GM18505 (cell line): Measurements from ENCODE around the gene CCNF.

Experiments
- ATAC-seq: cut with Tn5 transposase; IDR thresholded peaks from one replicate; pipeline ENCODE4 v1.9.1; 2021; ENCODE audit not compliant: unreplicated experiment
- POLR2A ChIP-seq: IDR thresholded peaks from 4 replicates; pipeline ENCODE4 v1.6.1; 2011; ENCODE audit warnings: borderline replicate concordance; ENCODE audit not compliant: insufficient read depth, insufficient read length; ENCODE audit errors: extremely low read depth

The CCNF gene

DNA sequence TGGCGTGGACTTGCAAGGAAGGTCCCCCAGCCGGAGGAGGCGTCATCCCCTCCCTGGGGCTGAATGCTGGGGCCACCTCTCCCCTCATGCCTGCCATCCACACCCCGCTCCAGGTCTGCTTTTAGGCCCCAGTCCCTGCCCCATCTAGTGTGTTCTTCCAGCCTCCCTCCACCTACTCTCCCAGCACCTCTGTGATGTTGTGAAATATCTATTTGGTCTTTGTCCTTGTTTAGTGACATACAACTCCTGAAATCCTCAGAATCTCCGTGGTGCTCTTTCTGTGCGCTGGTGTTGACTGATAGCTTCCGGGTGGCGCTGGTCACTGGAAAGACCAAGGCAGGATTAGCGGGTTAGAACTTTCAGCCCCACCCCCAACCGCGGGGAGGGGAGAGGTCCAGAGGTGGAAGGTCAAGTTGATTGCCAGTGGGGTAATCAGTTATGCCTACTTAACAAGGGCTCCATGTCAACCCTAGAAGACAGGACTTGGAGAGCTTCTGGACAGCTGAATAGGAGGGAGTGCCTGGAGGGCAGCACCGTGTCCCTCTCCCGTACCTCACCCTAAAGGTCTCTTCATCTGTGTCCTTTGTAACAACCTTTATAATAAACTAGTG is 55.8 kb downstream of the CCNF start:
- no peak for TF ChIP-seq POLR2A
- no peak for ATAC-seq

DNA sequence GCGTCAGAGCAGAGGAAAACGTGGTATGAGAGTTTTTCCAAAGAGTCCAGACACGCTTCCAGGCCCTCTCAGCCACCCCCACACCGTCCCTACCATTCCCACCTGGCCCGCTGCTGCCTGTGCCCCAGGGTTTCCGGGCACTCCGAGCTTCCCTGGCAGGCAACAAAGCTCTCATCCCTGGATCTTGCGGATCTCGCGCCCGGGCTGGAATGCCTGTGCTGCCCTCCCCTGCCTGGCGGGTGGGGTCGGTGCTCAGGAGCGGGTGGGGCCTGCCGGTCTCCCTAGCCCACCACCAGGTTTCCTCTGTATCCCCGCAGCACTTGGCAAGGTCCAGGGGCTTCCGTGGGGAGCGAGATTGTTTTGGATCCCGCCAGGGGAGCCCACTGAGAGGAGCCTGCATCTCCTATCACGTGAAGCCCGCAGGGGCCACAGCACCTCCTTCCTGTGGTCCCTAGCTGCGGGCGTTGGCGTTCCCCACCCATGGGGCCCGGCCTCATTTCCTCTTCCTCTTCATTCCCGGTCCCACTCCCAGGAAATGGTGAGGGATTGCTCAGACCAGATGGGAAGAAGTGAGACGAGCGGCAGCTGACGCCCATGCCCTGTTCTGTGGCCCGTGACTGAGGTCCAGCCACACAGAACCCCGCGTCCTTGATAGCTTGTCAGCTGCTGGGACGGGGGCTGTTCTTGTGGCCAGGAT is 56.7 kb downstream of the CCNF start:
- no peak for ATAC-seq
- TF ChIP-seq POLR2A, result no peak

DNA sequence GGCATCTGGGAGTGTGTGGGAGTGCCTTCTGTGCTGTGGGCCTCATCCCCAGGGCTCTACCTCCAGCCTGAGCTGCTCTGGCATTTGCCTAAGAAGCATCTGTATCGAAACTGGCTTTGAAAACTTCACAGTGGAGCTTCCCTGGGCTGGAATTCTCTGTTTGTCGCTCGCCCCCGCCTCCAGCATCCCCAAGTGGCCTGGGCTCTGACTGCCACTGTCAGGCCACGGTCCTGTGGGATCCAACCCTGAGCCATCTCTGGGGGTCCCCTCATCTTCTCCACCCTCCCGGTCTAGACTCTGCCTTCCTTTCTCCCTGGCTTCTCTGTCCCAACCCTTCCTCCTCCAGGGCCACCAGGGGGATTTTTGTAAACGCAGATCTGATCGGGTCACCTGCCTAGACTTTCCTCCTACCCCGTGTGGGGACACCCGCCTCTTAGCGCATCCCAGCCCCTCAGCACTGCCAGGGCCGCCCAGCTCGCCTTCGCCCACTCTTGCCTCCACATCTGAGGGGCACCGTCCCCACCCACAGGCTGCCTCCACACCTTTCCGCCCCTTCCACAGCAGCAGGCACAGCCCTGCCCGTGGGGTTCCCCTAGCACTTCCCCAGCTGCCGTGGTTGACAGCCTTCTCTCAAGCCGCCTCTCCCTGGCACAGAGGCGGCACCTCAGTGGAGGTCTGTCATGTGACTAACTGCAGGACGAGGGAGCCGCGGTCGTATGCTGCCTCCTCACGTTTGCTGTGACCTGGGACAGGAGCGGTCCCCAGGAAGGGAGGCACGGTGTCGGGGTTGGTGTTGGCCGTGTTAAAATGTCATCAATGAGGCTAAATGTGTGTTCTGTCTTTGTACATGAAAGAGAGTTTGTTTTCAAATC is 57.6 kb downstream of the CCNF start:
- peak; percentile 62 for ATAC-seq
- TF ChIP-seq POLR2A, result no peak

DNA sequence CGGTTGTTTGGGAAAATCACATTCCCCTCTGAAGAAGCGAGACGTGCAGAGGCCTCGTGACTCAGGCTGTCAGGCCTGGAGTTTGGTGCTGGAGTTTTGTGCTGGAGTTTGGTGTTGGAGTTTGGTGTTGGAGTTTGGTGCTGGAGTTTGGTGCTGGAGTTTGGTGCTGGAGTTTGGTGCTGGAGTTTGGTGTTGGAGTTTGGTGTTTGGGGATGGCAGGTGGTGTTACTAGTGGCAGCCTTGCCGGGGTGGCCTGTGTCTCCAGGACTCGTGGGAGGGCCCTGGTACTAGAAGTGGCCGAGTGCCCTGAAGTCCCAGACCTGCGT is 58.2 kb downstream of the CCNF start:
- no peak for ATAC-seq
- no peak for TF ChIP-seq POLR2A

DNA sequence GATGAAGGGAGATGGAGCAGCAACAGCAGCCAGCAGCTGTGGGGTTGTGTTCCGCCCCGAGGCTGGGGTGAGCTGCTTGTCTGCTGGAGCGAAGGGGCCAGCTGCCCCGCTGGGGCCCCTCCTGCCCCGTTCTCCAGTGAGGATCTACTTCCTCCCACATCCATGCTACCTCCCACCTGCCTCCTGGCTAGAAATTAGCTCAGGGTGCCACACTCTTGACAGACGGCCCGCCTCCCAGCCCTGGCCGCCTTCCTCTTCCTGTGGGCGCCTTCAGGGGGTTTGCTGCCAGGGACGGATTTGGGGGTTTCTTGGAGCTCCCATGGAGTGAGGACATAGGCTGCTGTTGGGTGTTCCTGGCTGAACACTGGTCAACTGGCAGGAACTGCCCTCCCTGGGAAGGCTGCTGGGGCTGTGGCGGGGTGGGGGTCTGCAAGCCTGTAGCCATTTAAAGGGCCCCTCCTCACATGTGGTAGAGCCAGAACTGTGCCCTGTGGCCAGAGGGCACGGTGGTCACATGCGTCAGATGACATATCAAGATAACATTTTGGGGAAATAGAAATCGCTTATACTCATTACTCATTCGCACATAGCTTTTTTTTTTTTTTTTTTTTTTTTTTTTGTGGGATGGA is 58.8 kb downstream of the CCNF start:
- ATAC-seq, result no peak
- no peak for TF ChIP-seq POLR2A

DNA sequence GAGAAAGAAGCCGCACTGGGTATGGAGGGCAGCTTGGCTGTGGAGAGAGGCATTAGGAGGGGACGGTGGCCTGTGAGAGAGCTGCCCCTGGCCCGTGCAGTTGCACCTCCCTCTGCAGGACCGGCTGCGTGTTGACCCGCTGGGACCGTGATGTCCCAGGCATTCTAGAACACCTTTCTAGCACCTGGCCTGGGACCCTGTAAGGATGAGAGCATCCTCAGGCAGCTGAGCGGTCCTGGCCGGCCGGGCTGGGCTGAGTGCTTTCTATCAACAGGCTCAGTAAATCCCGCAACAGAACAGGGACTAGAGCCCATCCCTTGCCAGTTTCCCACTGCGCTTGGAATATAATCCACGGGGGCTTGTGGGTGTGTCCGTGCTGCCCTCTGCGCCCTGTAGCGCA is 60.3 kb downstream of the CCNF start:
- ATAC-seq, result no peak
- no peak for TF ChIP-seq POLR2A

DNA sequence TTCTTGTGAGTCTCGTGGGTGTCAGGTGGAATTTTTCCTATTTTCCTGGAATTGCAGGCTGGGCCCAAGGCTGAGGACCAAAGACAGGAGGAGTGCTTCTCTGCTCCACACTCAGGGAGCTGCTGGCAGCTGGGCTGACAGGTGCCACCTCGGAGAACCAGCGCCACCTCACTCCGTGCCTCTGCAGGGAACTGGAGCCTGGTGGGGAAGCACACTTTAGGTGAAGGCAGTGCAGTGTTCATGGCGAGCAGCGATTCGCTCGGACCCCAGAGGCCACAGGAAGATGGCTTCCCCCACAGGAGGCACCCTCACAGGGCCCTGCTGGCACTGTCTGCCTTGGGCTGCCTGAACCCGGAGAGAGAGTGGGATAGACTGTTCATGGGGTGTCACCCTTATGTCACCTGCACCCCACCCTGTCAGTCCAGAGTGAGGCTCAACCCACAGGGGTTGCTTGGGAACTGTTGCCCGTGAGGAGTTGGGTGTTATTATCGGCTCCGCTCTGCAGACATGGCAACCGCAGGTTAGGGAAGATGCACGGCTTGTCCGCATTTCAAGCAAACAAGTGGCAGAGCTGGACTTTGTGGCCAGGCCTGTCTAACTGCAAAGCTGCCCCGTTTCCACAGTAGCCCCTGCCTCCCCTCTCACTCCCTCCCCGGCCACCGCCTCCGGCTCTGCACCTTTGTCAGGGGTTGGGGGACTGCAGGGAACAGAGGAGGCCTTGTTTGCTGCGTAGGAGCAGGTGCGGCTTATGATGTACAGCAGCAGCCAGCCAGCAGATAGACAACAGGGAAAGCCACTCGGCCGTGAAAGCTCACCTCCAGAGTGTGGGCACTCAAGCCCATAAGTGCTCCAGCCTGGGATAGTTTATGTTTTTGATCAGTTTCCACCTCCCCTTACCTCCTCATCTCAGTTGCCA is 61.2 kb downstream of the CCNF start:
- no peak for TF ChIP-seq POLR2A

DNA sequence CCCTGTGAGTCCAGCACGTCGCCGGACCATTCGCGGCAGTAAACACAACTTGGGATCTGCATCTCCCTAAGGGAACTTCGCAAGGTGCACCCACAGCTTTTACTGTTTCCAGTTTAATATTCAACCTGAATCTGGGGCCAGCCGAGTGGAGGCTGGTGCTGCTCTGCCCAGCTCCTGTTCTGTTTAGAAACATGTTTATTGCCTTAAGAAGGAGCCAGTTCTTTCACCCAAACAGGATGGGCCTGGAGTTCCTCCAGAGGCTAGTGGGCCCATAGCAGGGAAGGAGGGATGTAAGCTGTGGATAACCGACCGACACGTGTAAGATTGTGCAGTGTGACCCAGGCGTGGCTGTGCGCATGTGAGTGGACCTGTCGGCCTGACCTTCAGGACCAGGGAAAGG is 63.0 kb downstream of the CCNF start:
- ATAC-seq, result no peak
- no peak for TF ChIP-seq POLR2A

More for the DNA sequence above, 61.2 kb downstream of the CCNF start:
- ATAC-seq, result no peak

DNA sequence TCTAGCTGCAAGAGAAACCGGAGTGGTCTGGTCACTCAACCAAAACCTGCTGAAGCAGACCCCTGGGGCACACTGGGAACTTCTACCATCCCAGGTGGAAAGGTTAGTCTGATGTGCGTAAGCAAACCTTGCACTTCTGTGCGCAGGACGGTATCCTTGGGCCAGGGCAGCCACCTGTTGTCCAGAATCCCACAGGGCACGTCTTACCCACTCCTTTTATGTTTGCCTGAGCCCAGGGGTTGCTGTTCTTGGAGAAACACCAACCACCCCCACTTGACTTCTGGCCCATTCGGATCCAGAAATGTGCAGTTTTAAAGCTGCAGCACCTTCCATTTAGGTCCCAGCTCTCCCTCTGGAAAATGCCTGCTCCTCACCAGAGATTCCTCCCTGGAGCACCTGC is 64.4 kb downstream of the CCNF start:
- no peak for ATAC-seq
- no peak for TF ChIP-seq POLR2A

DNA sequence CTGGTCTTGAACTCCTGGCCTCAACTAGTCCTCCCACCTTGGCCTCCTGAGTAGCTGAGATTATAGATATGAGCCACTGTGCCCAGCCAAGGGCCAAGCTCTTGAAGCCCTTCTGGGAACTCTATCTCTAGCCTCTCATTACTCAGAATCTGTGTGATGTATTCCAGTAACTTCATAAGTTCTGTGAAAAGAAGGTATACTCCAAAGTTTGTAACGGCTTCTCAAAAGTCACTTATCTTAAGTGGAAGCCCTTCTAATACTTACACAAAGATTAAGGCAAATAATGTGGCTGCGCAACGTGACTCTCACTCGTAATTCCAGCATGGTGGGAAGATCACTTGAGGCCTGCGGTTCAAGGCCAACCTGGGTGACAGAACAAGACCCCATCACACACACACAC is 65.4 kb downstream of the CCNF start:
- ATAC-seq, result no peak
- TF ChIP-seq POLR2A, result no peak

DNA sequence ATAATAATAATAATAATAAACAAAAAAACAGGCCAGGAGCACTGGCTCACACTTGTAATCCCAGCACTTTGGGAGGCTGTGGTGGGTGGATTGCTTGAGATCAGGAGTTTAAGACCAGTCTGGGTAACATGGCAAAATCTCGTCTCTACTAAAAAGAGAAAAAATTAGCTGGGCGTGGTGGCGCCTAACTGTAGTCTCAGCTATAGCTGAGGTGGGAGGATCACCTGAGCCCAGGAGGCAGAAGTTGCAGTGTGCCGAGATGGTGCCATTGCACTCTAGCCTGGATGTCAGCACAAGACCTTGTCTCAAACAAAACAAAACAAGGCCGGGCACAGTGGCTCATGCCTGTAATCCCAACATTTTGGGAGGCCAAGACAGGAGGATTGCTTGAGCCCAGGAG is 65.8 kb downstream of the CCNF start:
- ATAC-seq, result no peak
- no peak for TF ChIP-seq POLR2A

DNA sequence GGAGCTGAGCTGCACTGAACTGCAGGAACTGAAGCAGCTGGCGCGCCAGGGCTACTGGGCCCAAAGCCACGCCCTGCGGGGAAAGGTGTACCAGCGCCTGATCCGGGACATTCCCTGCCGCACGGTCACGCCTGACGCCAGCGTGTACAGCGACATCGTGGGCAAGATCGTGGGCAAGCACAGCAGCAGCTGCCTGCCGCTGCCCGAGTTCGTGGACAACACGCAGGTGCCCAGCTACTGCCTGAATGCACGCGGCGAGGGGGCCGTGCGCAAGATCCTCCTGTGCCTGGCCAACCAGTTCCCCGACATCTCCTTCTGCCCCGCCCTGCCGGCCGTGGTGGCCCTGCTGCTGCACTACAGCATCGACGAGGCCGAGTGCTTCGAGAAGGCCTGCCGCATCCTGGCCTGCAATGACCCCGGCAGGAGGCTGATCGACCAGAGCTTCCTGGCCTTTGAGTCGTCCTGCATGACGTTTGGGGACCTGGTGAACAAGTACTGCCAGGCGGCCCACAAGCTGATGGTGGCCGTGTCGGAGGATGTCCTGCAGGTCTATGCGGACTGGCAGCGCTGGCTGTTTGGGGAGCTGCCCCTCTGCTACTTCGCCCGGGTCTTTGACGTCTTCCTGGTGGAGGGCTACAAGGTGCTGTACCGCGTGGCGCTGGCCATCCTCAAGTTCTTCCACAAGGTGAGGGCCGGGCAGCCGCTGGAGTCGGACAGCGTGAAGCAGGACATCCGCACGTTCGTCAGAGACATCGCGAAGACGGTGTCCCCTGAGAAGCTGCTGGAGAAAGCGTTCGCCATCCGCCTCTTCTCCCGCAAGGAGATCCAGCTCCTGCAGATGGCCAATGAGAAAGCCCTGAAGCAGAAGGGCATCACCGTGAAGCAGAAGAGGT is 67.2 kb downstream of the CCNF start:
- ATAC-seq, result no peak
- no peak for TF ChIP-seq POLR2A
